HepG2 (cell line): ENCODE measurements around the gene C1orf21. TPM values are rescaled to one million over a fixed set of nuclear protein-coding genes. Genes with fewer than 3 reads are reported as not detected.

ENCODE experiments used
- ATAC-seq: fragments of 200-7000 bp; cut with Tn5 transposase; 3 replicates; pipeline ENCODE4 v1.9.1; 2020; ENCODE audit warnings: mild to moderate bottlenecking, moderate library complexity
- BruUV-seq: library from RNA; stranded (reverse); fragments of 400-500 nt; replicated peaks from 2 replicates; lab custom pipeline; 2021; lab: Mats Ljungman, UMichigan
- CTCF ChIA-PET: fragments of 300-600 bp; formaldehyde crosslinking; extraction: SDS; loops from one replicate; lab custom pipeline; 2021; ENCODE audit warnings: low total read pairs, inconsistent platforms, low intra/inter-chr PET ratio; lab: Yijun Ruan, JAX
- POLR2A ChIA-PET: fragments of 350-600 bp; sonication (Branson Sonifier 250); formaldehyde crosslinking; loops from one replicate; lab custom pipeline; 2020; ENCODE audit warnings: antibody characterized with exemption, inconsistent platforms; lab: Yijun Ruan, JAX
- DNase-seq: peaks from one replicate; pipeline ENCODE4 v3.0.0-alpha.2; 2015; ENCODE audit warnings: low spot score
- FAIRE-seq: peaks from 3 replicates; lab custom pipeline; 2011; peaks lifted over from hg19 to GRCh38; lab: Jason Lieb, UNC
- H2AFZ ChIP-seq: one replicate; pipeline ENCODE4 v1.6.1; 2011; ENCODE audit warnings: low read length, inconsistent platforms
- H3K27ac ChIP-seq: fragments of 300-600 bp; 3 replicates; pipeline ENCODE4 v1.8.0; 2011; ENCODE audit warnings: mixed run types, mild to moderate bottlenecking, mixed read lengths, low read length, inconsistent platforms; ENCODE audit not compliant: insufficient read depth; ENCODE audit errors: extremely low read length
- H3K27me3 ChIP-seq, 2 experiments: fragments of 200-600 bp in 1 of 2; 2 replicates in 1 of 2; 3 replicates in 1 of 2; pipeline versions ENCODE4 v1.6.0 to v1.8.0; 2011; ENCODE audit warnings: low read length in 2 of 2, mild to moderate bottlenecking in 2 of 2, moderate library complexity in 2 of 2, inconsistent platforms in 1 of 2; ENCODE audit not compliant: insufficient read depth in 2 of 2, control insufficient read depth in 1 of 2
- H3K36me3 ChIP-seq, 2 experiments: fragments of 200-600 bp in 1 of 2; replicated peaks in 1 of 2; 2 replicates in 1 of 2; 3 replicates in 1 of 2; pipeline versions ENCODE4 v1.5.1 to v1.8.0; 2011; ENCODE audit warnings: low read length in 2 of 2, inconsistent platforms in 1 of 2; ENCODE audit not compliant: insufficient read depth in 2 of 2, control insufficient read depth in 1 of 2
- H3K4me1 ChIP-seq: 2 replicates; pipeline ENCODE4 v1.5.1; 2012; ENCODE audit warnings: low read length, inconsistent platforms; ENCODE audit not compliant: insufficient read depth
- H3K4me2 ChIP-seq: 2 replicates; pipeline ENCODE4 v1.6.0; 2011; ENCODE audit warnings: low read depth, low read length, inconsistent platforms
- H3K4me3 ChIP-seq, 3 experiments: fragments of 200-600 bp in 1 of 3; sonication (generic), shearing (Covaris generic) in 1 of 3; replicated peaks in 1 of 3; 2 replicates each; pipeline ENCODE4 v1.5.1; 2011 to 2016; ENCODE audit warnings: low read length in 3 of 3, inconsistent platforms in 2 of 3, low read depth in 2 of 3, mild to moderate bottlenecking in 2 of 3, control low read depth in 1 of 3, mixed read lengths in 1 of 3; ENCODE audit not compliant: insufficient read depth in 1 of 3
- H3K79me2 ChIP-seq: one replicate; pipeline ENCODE4 v1.6.1; 2011; ENCODE audit warnings: low read length, inconsistent platforms; ENCODE audit not compliant: insufficient read depth
- H3K9ac ChIP-seq: 2 replicates; pipeline ENCODE4 v1.6.0; 2011; ENCODE audit warnings: mild to moderate bottlenecking, low read depth, low read length, inconsistent platforms; ENCODE audit not compliant: insufficient read depth
- H3K9me3 ChIP-seq: 2 replicates; pipeline ENCODE4 v1.5.1; 2012; ENCODE audit warnings: mild to moderate bottlenecking, low read length
- H4K20me1 ChIP-seq: 2 replicates; pipeline ENCODE4 v1.6.0; 2011; ENCODE audit warnings: inconsistent platforms, mild to moderate bottlenecking, low read length, moderate library complexity; ENCODE audit not compliant: insufficient read depth
- BORCS8-MEF2B ChIP-seq: sonication (generic); formaldehyde crosslinking; IDR thresholded peaks from 2 replicates; pipeline ENCODE4 v1.8.0; 2022; ENCODE audit warnings: mild to moderate bottlenecking, missing genetic modification reagents
- EEA1 ChIP-seq: sonication (generic); formaldehyde crosslinking; IDR thresholded peaks from 2 replicates; pipeline ENCODE4 v1.5.1; 2020; ENCODE audit warnings: mild to moderate bottlenecking, missing genetic modification reagents, borderline replicate concordance
- KLF13 ChIP-seq: sonication (generic); formaldehyde crosslinking; IDR thresholded peaks from 2 replicates; pipeline ENCODE4 v1.4.0; 2020; ENCODE audit warnings: mild to moderate bottlenecking, missing genetic modification reagents
- NCOA2 ChIP-seq: sonication (generic); formaldehyde crosslinking; IDR thresholded peaks from 2 replicates; pipeline ENCODE4 v1.8.0; 2022; ENCODE audit warnings: inconsistent platforms
- NFIB ChIP-seq: sonication (generic); formaldehyde crosslinking; IDR thresholded peaks from 2 replicates; pipeline ENCODE4 v1.9.0; 2021; ENCODE audit warnings: missing genetic modification reagents, mild to moderate bottlenecking, borderline replicate concordance
- NR2C2 ChIP-seq: sonication (generic); formaldehyde crosslinking; IDR thresholded peaks from 2 replicates; pipeline ENCODE4 v1.4.0; 2020; ENCODE audit warnings: missing genetic modification reagents, mild to moderate bottlenecking, moderate library complexity, borderline replicate concordance
- PHF5A ChIP-seq: IDR thresholded peaks from one replicate; pipeline ENCODE4 v1.6.1; 2018; ENCODE audit warnings: low read depth, missing genetic modification reagents; ENCODE audit not compliant: unreplicated experiment
- SMAD3 ChIP-seq: sonication (generic); formaldehyde crosslinking; IDR thresholded peaks from 2 replicates; pipeline ENCODE4 v1.4.0; 2020; ENCODE audit warnings: missing genetic modification reagents
- SRSF1 ChIP-seq: fragments of 200-400 bp; formaldehyde crosslinking; optimal IDR thresholded peaks from 2 replicates; pipeline ENCODE3; 2017; ENCODE audit warnings: mild to moderate bottlenecking, low read depth, low read length, moderate library complexity
- ZBTB1 ChIP-seq: sonication (generic); formaldehyde crosslinking; IDR thresholded peaks from 2 replicates; pipeline ENCODE4 v1.4.0; 2020; ENCODE audit warnings: missing genetic modification reagents, borderline replicate concordance
- ZFP36 ChIP-seq: fragments of 150-350 bp; IDR thresholded peaks from 2 replicates; pipeline ENCODE4 v1.6.1; 2018; ENCODE audit warnings: borderline replicate concordance, low read length, low read depth; ENCODE audit not compliant: partially characterized antibody
- ZFP41 ChIP-seq: sonication (generic); formaldehyde crosslinking; IDR thresholded peaks from 2 replicates; pipeline ENCODE4 v1.4.0; 2020; ENCODE audit warnings: mild to moderate bottlenecking, missing genetic modification reagents, borderline replicate concordance
- ZNF253 ChIP-seq: sonication (generic); formaldehyde crosslinking; IDR thresholded peaks from 2 replicates; pipeline ENCODE4 v1.8.0; 2022; ENCODE audit warnings: mild to moderate bottlenecking, missing genetic modification reagents, borderline replicate concordance
- ZNF264 ChIP-seq: sonication (generic); formaldehyde crosslinking; IDR thresholded peaks from 2 replicates; pipeline ENCODE4 v1.4.0; 2020; ENCODE audit warnings: missing genetic modification reagents
- ZNF674 ChIP-seq: sonication (generic); formaldehyde crosslinking; IDR thresholded peaks from 2 replicates; pipeline ENCODE4 v1.5.0; 2020; ENCODE audit warnings: low read depth, mild to moderate bottlenecking, missing genetic modification reagents
- ZNF703 ChIP-seq: sonication (generic); formaldehyde crosslinking; IDR thresholded peaks from 2 replicates; pipeline ENCODE4 v1.5.1; 2020; ENCODE audit warnings: missing genetic modification reagents, mild to moderate bottlenecking, moderate library complexity, borderline replicate concordance
- ZNF768 ChIP-seq: sonication (generic); formaldehyde crosslinking; IDR thresholded peaks from 2 replicates; pipeline ENCODE4 v1.4.0; 2020; ENCODE audit warnings: missing genetic modification reagents
- WGBS: methylation state at CpG from one replicate; pipeline ENCODE4 v1.1.6; 2017; ENCODE audit warnings: low lambda C conversion rate; 5-methylcytosine and 5-hydroxymethylcytosine counted together
- in situ Hi-C: cut with HindIII; loops from 2 replicates; pipeline ENCODE4 v1.10.0; 2017; ENCODE audit warnings: low pct_unique_long_range_greater_than_20kb; ENCODE audit not compliant: extremely low pct_ligation_motif_present
- intact Hi-C: fragments of 100-400 bp; cut with micrococcal nuclease; formaldehyde crosslinking; loops from one replicate; pipeline ENCODE4 v1.10.0; 2022; ENCODE audit not compliant: unreplicated experiment
- polyA plus RNA-seq, 8 experiments: library from polyadenylated mRNA; depleted of rRNA in 3 of 8; stranded (reverse) in 7 of 8; unstranded in 1 of 8; fragments of >200 nt; fragmentation: Illumina TruSeq in 4 of 8; extraction: Trizol in 4 of 8; gene quantifications; 2 replicates each; pipeline versions ENCODE4 v1.2.1 to v1.2.3, GENCODE V29; 2011 to 2016; ENCODE audit warnings: low read depth in 4 of 8, missing spikeins in 1 of 8, mixed read lengths in 1 of 8; ENCODE audit not compliant: insufficient read depth in 1 of 8
- total RNA-seq, 5 experiments: library from RNA; depleted of rRNA; stranded (reverse); fragments of >200 nt; fragmentation: Illumina TruSeq; extraction: Trizol; gene quantifications; 2 replicates each; pipeline ENCODE4 v1.2.3, GENCODE V29; 2016; ENCODE audit warnings: low read depth in 1 of 5
- TF ChIP-seq, protein P1 (sequence below): sonication (generic); formaldehyde crosslinking; IDR thresholded peaks from 2 replicates; pipeline ENCODE4 v1.4.0; 2020; ENCODE audit warnings: low read depth, mild to moderate bottlenecking, missing genetic modification reagents
- TF ChIP-seq, protein P2 (sequence below): IDR thresholded peaks from 2 replicates; pipeline ENCODE4 v1.6.1; 2016; ENCODE audit warnings: control low read depth

Gene C1orf21
- total and polyA plus RNA-seq, 2 of the 13 experiments (the other 11 are each of a cell fraction or from before 2014, with no cell fraction given) = not detected

- TF ChIP-seq ZFP36 (no peak), SMAD3 (CRISPR knock-in tag) (no peak), ZBTB1 (CRISPR knock-in tag) (no peak), ZNF674 (CRISPR knock-in tag) (no peak), NFIB (CRISPR knock-in tag) (no peak), ZFP41 (no peak), NR2C2 (CRISPR knock-in tag) (no peak), SRSF1 (no peak), ZNF703 (CRISPR knock-in tag) (no peak), EEA1 (no peak), KLF13 (CRISPR knock-in tag) (no peak), ZNF768 (no peak), BORCS8-MEF2B (CRISPR knock-in tag) (no peak), PHF5A (CRISPR knock-in tag) (no peak), NCOA2 (CRISPR knock-in tag) (no peak), ZNF264 (no peak), ZNF253 (CRISPR knock-in tag) (no peak)
- TF ChIP-seq, protein P1, sequence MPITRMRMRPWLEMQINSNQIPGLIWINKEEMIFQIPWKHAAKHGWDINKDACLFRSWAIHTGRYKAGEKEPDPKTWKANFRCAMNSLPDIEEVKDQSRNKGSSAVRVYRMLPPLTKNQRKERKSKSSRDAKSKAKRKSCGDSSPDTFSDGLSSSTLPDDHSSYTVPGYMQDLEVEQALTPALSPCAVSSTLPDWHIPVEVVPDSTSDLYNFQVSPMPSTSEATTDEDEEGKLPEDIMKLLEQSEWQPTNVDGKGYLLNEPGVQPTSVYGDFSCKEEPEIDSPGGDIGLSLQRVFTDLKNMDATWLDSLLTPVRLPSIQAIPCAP = no peak
- TF ChIP-seq, protein P2, sequence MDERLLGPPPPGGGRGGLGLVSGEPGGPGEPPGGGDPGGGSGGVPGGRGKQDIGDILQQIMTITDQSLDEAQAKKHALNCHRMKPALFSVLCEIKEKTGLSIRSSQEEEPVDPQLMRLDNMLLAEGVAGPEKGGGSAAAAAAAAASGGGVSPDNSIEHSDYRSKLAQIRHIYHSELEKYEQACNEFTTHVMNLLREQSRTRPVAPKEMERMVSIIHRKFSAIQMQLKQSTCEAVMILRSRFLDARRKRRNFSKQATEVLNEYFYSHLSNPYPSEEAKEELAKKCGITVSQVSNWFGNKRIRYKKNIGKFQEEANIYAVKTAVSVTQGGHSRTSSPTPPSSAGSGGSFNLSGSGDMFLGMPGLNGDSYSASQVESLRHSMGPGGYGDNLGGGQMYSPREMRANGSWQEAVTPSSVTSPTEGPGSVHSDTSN (CRISPR knock-in tag) = no peak
- Histone ChIP-seq H3K36me3 (no peaks in the 10 kb centered on the region), H3K4me3 (no peak overlapping the region), H3K9me3 (no peaks in the 10 kb centered on the region), H3K4me1 (no peaks in the 10 kb centered on the region), H3K79me2 (no peaks in the 10 kb centered on the region), H3K4me2 (no peak overlapping the region), H3K27me3 (0 out of 5 replicates have a peak, but pooled peaks cover 0 to 5% of the 10 kb centered on the region in 2 experiments), H3K9ac (no peak overlapping the region), H4K20me1 (no peaks in the 10 kb centered on the region), H2AFZ (no peak overlapping the region), H3K27ac (no peak overlapping the region)
- FAIRE-seq = no peak
- in situ Hi-C loops (no loop called here), intact Hi-C loops (no loop called here)
- WGBS = 0% methylated on average over 4 of the region's 4 CpGs
- no TSS peak for BruUV-seq
- no peak for ATAC-seq
- ChIA-PET CTCF (no interaction called here), POLR2A (no interaction called here)
- DNase-seq = no peak
Measured at GRCh38 chr1:184433956-184434502, 47.2 kb downstream of the C1orf21 start.
